ENCODE data around the gene SHROOM3.

DNA sequence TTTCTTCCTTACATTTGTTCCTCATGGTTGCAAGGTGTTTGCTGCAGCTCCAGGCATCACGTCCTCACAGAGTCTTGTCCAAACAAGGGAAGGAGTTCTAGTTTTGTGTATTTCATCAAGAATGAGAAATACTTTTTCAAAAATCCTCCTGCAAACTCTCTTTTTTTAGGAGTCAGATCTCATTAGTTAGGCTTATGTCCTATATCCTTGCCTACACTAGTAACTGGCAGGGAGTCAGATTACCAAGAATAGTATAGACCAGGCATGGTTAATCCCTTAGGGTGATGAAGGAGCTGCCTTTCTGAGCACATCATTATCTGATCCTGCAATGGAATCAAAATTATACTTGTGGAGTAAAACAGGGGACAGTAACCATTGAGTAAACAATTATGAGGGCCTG lies 160.4 kb downstream of the SHROOM3 start:
- TF ChIP-seq, protein P1, sequence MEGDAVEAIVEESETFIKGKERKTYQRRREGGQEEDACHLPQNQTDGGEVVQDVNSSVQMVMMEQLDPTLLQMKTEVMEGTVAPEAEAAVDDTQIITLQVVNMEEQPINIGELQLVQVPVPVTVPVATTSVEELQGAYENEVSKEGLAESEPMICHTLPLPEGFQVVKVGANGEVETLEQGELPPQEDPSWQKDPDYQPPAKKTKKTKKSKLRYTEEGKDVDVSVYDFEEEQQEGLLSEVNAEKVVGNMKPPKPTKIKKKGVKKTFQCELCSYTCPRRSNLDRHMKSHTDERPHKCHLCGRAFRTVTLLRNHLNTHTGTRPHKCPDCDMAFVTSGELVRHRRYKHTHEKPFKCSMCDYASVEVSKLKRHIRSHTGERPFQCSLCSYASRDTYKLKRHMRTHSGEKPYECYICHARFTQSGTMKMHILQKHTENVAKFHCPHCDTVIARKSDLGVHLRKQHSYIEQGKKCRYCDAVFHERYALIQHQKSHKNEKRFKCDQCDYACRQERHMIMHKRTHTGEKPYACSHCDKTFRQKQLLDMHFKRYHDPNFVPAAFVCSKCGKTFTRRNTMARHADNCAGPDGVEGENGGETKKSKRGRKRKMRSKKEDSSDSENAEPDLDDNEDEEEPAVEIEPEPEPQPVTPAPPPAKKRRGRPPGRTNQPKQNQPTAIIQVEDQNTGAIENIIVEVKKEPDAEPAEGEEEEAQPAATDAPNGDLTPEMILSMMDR (IDR thresholded peaks at IDR 0.05), result no peak
- no peak for TF ChIP-seq POLR2A (IDR thresholded peaks at IDR 0.05)
